HG02885 (cell line): ENCODE results near the gene PDCD1.
"Not testable (repeated sequence)": the region's sequence is repeated elsewhere in the genome, so short reads cannot be mapped to it uniquely, and the experiment has no call there.

ENCODE experiments used
- ATAC-seq: cut with Tn5 transposase; IDR thresholded peaks from one replicate; pipeline ENCODE4 v1.9.1; 2021; ENCODE audit warnings: mild to moderate bottlenecking; ENCODE audit not compliant: unreplicated experiment, poor library complexity

PDCD1 gene

GRCh38 chr2:241841181-241842066 is 17.3 kb downstream of the PDCD1 start:
- ATAC-seq, result no peak

GRCh38 chr2:241837197-241837965 is 21.3 kb downstream of the PDCD1 start:
- ATAC-seq, result no peak

GRCh38 chr2:241836292-241836691 is 22.4 kb downstream of the PDCD1 start:
- ATAC-seq, result no peak

- no peak for ATAC-seq
Measured at GRCh38 chr2:241835611-241836010, 23.1 kb downstream of the PDCD1 start.

GRCh38 chr2:241834527-241835210 is 24.0 kb downstream of the PDCD1 start:
- no peak for ATAC-seq

- ATAC-seq, result not testable (repeated sequence)
Measured at GRCh38 chr2:241833756-241834526, 24.8 kb downstream of the PDCD1 start.

- no peak for ATAC-seq
Measured at GRCh38 chr2:241833101-241833663, 25.5 kb downstream of the PDCD1 start.

GRCh38 chr2:241827394-241827793 is 31.3 kb downstream of the PDCD1 start:
- no peak for ATAC-seq

GRCh38 chr2:241823531-241824437 is 34.9 kb downstream of the PDCD1 start:
- not testable (repeated sequence) for ATAC-seq

GRCh38 chr2:241822264-241822623 is 36.5 kb downstream of the PDCD1 start:
- ATAC-seq, result no peak

- no peak for ATAC-seq
Measured at GRCh38 chr2:241821460-241822263, 37.0 kb downstream of the PDCD1 start.

GRCh38 chr2:241820625-241821384 is 37.9 kb downstream of the PDCD1 start:
- no peak for ATAC-seq

GRCh38 chr2:241819947-241820624 is 38.6 kb downstream of the PDCD1 start:
- ATAC-seq, result not testable (repeated sequence)

- ATAC-seq, result no peak
Measured at GRCh38 chr2:241818943-241819270, 39.8 kb downstream of the PDCD1 start.

GRCh38 chr2:241818229-241818942 is 40.3 kb downstream of the PDCD1 start:
- no peak for ATAC-seq

- not testable (repeated sequence) for ATAC-seq
Measured at GRCh38 chr2:241817821-241818215, 40.9 kb downstream of the PDCD1 start.
